HFFc6 (cell line): Measurements from ENCODE around the gene CDK7. TPM values are rescaled to one million over a fixed set of nuclear protein-coding genes. Genes with fewer than 3 reads are reported as not detected.
A peak's percentile ranks its signal among the peaks of the same experiment; 100 is the strongest.

Experiments used
- DNase-seq: peaks from one replicate; pipeline ENCODE4 v3.0.0-alpha.2; 2018
- H3K27ac Mint-ChIP-seq: 2 replicates; pipeline ENCODE4 v1.8.0; 2020; ENCODE audit warnings: mild to moderate bottlenecking, mixed read lengths
- H3K27me3 Mint-ChIP-seq: 2 replicates; pipeline ENCODE4 v1.8.0; 2021; ENCODE audit warnings: mild to moderate bottlenecking, moderate library complexity, mixed read lengths; ENCODE audit not compliant: insufficient read depth
- H3K36me3 Mint-ChIP-seq: 2 replicates; pipeline ENCODE4 v1.8.0; 2021; ENCODE audit warnings: low read depth, mixed read lengths
- H3K4me1 Mint-ChIP-seq: 2 replicates; pipeline ENCODE4 v1.8.0; 2020; ENCODE audit warnings: low read depth, mixed read lengths
- H3K4me3 Mint-ChIP-seq: 2 replicates; pipeline ENCODE4 v1.8.0; 2020; ENCODE audit warnings: mild to moderate bottlenecking, moderate library complexity, mixed read lengths
- H3K9me3 Mint-ChIP-seq: 2 replicates; pipeline ENCODE4 v1.8.0; 2020; ENCODE audit warnings: mild to moderate bottlenecking, mixed read lengths
- total RNA-seq, 6 experiments: library from RNA; stranded (reverse); fragmentation: NEBNext Ultra II Directional; extraction: Animal tissue kit (Norgen Biotek cat#: 25700); gene quantifications; 2 replicates in 1 of 6; 3 replicates in 5 of 6; pipeline ENCODE4 v1.2.3, GENCODE V29; 2021
- TF ChIP-seq, protein P1 (sequence below): fragments of 200-600 bp; sonication (generic); IDR thresholded peaks from 2 replicates; pipeline ENCODE4 v1.5.0; 2021; ENCODE audit warnings: antibody characterized with exemption, mild to moderate bottlenecking

CDK7 gene
- total RNA-seq, 6 experiments from 2014 or later, result 46.9 to 61.0 (median 54.1) TPM

DNA sequence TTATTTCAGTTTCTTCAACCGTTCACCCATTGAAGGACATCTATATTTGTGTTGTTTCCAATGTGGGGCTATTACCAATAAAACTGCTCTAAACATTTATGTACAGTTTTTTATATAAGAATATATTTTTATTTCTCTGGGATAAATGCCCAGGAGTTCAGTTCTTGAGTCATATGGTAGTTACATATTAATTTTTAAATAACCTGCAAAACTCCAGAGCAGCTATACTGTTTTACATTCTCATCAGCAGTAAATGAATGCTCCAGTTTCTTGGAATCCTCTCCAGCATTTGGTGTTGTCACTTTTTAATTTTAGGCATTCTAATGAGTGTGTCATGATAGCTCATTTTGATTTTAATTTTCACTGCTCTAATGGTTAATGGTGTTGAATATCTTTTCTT is 36.2 kb downstream of the CDK7 start:
- Mint-ChIP-seq H3K27me3 (peaks cover 4% of the 10 kb centered on the region), H3K27ac (peak overlapping the region; percentile 69; the same call in 1 of the 2 replicates), H3K36me3 (peaks cover 10% of the 10 kb centered on the region), H3K9me3 (no peaks in the 10 kb centered on the region), H3K4me3 (no peak overlapping the region), H3K4me1 (peaks cover 12% of the 10 kb centered on the region)
- TF ChIP-seq, protein P1, sequence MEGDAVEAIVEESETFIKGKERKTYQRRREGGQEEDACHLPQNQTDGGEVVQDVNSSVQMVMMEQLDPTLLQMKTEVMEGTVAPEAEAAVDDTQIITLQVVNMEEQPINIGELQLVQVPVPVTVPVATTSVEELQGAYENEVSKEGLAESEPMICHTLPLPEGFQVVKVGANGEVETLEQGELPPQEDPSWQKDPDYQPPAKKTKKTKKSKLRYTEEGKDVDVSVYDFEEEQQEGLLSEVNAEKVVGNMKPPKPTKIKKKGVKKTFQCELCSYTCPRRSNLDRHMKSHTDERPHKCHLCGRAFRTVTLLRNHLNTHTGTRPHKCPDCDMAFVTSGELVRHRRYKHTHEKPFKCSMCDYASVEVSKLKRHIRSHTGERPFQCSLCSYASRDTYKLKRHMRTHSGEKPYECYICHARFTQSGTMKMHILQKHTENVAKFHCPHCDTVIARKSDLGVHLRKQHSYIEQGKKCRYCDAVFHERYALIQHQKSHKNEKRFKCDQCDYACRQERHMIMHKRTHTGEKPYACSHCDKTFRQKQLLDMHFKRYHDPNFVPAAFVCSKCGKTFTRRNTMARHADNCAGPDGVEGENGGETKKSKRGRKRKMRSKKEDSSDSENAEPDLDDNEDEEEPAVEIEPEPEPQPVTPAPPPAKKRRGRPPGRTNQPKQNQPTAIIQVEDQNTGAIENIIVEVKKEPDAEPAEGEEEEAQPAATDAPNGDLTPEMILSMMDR, result no peak
- no peak for DNase-seq

DNA sequence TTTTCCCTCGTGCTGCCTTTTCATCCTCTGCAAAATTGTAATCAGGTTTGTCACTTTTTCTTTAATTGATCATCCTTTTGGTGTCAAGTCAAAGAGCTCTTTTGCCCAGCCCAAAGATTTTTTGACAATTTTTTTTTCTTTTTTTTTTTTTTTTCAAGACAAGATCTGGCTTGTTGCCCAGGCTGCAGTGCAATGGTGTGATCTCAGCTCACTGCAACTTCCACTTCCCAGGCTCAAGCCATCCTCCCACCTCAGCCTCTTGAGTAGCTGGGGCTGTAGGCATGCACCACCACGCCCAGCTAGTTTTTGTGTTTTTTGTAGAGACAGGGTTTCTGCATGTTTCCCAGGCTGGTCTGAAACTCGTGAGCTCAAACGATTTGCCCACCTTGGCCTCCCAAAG is 36.7 kb downstream of the CDK7 start:
- H3K27ac Mint-ChIP-seq, result peak overlapping the region; percentile 69
- no peak overlapping the region for H3K4me3 Mint-ChIP-seq
- H3K36me3 Mint-ChIP-seq, result peaks cover 10% of the 10 kb centered on the region
- H3K27me3 Mint-ChIP-seq, result peaks cover 3% of the 10 kb centered on the region
- no peaks in the 10 kb centered on the region for H3K9me3 Mint-ChIP-seq
- TF ChIP-seq, protein P1, result no peak
- peaks cover 16% of the 10 kb centered on the region for H3K4me1 Mint-ChIP-seq
- peak; percentile 63 for DNase-seq

DNA sequence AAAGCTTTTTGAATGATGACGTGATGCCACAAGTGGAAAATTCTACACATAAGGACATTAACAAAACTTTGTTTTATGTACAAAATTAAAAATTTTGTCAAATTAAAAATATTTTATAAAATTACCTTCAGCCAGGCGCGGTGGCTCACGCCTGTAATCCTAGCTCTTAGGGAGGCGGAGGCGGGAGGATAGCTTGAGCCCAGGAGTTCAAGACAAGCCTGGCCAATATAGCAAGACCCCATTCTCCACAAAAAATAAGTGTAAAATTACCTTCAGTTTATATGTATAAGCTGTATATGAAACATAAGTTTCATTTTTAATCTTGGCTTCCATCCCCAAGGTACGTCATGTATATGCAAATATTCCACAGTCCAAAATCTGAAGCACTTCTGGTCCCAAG is 40.9 kb downstream of the CDK7 start:
- Mint-ChIP-seq H3K4me3 (no peak overlapping the region), H3K27me3 (no peaks in the 10 kb centered on the region), H3K27ac (no peak overlapping the region), H3K4me1 (peaks cover 24% of the 10 kb centered on the region), H3K9me3 (no peaks in the 10 kb centered on the region), H3K36me3 (peaks cover 32% of the 10 kb centered on the region)
- TF ChIP-seq, protein P1, result no peak
- no peak for DNase-seq

DNA sequence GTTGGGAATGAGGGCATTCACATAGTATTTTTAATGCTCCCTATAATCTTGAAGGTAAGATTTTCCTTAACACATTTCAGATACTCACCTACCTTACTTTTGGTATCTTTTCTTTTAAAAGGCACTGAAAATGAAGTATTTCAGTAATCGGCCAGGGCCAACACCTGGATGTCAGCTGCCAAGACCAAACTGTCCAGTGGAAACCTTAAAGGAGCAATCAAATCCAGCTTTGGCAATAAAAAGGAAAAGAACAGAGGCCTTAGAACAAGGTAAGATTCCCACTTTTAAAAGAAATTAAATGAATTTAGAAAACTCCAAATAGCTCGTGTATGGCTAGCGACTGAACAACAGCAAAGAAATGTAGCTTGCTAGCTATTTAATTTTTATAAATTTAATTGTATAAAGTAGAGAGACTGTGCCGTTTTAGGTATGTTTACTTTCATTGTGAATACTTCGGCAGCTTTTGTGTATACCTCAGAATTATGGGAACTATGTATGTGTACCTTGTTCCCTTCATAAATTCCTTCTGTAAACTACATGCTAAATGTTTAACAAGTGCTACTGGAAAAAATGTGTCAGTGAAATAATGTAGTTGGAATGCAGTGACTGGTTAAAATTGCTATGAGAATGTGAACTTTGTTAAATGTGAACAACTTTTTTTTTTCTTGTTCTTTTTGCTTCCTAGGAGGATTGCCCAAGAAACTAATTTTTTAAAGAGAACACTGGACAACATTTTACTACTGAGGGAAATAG is 41.9 kb downstream of the CDK7 start:
- DNase-seq, result peak; percentile 74
- H3K4me1 Mint-ChIP-seq, result peaks cover 16% of the 10 kb centered on the region
- H3K27ac Mint-ChIP-seq, result peak overlapping the region; percentile 73
- no peaks in the 10 kb centered on the region; the same call in 1 of the 2 replicates for H3K27me3 Mint-ChIP-seq
- peaks cover 34% of the 10 kb centered on the region for H3K36me3 Mint-ChIP-seq
- TF ChIP-seq, protein P1, result no peak
- 0 out of 2 replicates have a peak overlapping the region, but pooled peaks have one; percentile 17 for H3K4me3 Mint-ChIP-seq
- H3K9me3 Mint-ChIP-seq, result no peaks in the 10 kb centered on the region

DNA sequence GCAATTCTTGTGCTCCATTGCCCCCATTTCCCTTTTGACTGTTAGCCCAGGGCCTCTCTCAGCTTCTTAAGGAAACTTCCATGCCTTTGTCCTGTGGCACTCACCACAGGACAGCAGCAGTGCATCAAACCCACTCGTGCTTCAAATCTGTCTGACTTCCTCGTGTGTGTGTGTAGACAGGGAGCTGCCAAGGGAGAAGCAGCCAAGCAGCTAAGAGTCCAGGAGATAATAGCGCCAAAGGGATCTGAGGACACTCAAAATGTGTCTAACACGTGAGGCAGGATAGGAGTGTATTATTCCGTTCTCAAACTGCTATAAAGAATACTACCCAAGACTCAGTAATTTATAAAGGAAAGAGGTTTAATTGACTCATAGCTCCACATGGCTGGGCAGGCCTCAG is 44.8 kb downstream of the CDK7 start:
- no peak for DNase-seq
- H3K27ac Mint-ChIP-seq, result no peak overlapping the region
- H3K36me3 Mint-ChIP-seq, result peaks cover 40% of the 10 kb centered on the region
- H3K4me1 Mint-ChIP-seq, result peaks cover 16% of the 10 kb centered on the region
- no peaks in the 10 kb centered on the region; the same call in 1 of the 2 replicates for H3K27me3 Mint-ChIP-seq
- no peak overlapping the region for H3K4me3 Mint-ChIP-seq
- no peaks in the 10 kb centered on the region for H3K9me3 Mint-ChIP-seq
- TF ChIP-seq, protein P1, result no peak
